NCI-H2227 treated with DMSO at 0.1 percent for 48 hours (cell line): ENCODE data around the gene HLCS.

Experiments used
- DNase-seq: peaks from one replicate; lab custom pipeline; 2025; lab: John Stamatoyannopoulos, UW

HLCS gene

GRCh38 chr21:36881228-36881627 lies 85.2 kb downstream of the HLCS start:
- DNase-seq = no peak

- no peak for DNase-seq
Measured at GRCh38 chr21:36879827-36880226, 86.6 kb downstream of the HLCS start.

DNA sequence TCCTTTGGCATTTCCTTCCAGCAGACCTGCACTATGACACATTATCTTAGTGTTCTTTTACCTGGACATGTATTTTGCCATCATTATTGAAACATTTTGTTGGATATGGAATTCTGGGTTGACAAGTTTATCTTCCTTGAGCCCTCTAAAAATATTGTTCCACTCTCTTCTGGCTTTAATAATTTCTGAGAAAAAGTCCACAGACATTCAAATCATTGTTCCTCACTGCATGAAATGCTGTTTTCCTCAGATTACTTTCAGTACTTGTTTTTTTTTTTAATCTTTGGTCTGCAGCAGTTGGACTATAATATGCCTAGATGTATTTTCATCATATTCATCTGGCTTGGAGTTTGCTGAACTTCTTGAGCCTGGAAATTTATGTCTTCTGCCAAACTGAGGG lies 88.7 kb downstream of the HLCS start:
- no peak for DNase-seq

GRCh38 chr21:36874665-36875064 lies 91.8 kb downstream of the HLCS start:
- no peak for DNase-seq

DNA sequence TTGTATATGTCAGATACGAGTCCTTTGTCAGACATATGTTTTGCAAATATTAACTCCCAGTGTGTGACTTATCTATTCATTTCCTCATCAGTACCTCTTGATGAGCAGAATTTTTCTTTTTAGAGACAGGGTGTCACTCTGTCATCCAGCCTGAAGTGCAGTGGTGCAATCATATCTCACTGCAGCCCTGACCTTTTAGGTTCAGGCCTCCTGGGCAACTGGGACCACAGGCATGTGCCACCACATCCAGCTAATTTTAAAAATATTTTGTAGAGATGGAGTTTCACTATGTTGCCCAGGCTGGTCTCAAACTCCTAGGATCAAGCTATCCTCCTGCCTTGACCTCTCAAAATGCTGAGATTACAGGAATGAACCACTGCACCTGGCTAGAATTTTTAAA lies 93.0 kb downstream of the HLCS start:
- no peak for DNase-seq

- no peak for DNase-seq
Measured at GRCh38 chr21:36867291-36867905, 99.1 kb downstream of the HLCS start.

DNA sequence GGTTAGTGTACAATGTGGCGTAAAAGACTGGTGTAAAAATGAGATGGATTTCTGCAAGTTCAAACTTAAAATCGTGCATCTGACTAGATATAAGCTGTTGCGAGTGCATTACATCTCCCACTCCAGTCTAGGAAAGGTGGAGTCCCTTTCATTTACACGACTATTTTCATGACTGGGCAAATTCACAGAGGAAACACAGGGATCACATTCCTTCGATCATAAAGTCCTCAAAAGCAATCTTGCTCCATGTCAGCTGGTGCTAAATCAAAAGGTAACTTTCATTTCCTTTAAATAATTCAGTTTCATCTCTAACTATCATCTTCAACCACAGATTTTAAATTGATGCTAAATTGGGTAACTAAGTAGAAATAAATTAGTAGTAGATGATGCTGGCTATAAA lies 100.0 kb downstream of the HLCS start:
- no peak for DNase-seq

- no peak for DNase-seq
Measured at GRCh38 chr21:36864974-36865373, 101.5 kb downstream of the HLCS start.

GRCh38 chr21:36863260-36863659 lies 103.2 kb downstream of the HLCS start:
- DNase-seq = no peak

GRCh38 chr21:36861595-36862323 lies 104.7 kb downstream of the HLCS start:
- DNase-seq = no peak

DNA sequence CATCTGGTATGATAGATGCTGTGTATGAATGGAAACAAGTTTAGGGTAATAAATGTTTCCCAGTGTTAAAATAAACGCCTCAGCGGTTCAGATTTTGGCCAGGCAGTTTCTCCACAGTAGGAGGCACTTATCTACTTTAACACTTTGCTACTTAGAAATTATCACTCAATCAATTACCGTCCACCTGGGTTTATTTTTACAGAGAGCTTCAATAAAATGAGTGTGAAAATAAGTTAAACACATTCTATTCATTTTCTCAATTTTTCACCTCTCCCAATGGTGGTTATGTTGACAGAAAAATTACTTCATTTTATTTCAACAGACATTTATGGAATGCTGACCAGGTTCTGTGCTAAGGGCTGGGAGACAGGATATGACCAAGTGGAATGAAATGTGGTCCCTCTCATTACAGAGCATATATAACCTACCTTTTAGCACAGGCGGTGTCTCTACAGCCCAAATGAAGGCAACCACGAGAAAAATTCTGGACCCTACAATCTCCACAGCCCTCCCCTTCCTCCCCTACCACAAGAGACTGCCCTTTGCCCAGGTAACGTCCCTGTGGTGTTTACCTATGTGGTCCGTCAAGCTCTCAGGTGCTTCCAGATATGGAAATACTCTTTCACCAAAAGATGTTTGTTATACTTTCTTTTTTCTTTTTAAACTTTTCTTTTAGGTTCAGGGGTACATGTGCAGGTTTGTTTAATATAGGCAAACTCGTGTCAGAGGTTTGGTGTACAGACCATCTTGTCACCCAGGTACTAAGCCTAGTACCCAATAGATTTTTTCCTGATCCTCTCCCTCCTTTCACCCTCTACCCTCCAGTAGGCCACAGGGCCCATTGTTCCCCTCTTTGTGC lies 105.5 kb downstream of the HLCS start:
- DNase-seq = no peak

- DNase-seq = no peak
Measured at GRCh38 chr21:36859744-36860501, 106.5 kb downstream of the HLCS start.

- no peak for DNase-seq
Measured at GRCh38 chr21:36858320-36858957, 108.0 kb downstream of the HLCS start.

GRCh38 chr21:36856643-36857042 lies 109.8 kb downstream of the HLCS start:
- DNase-seq = no peak

DNA sequence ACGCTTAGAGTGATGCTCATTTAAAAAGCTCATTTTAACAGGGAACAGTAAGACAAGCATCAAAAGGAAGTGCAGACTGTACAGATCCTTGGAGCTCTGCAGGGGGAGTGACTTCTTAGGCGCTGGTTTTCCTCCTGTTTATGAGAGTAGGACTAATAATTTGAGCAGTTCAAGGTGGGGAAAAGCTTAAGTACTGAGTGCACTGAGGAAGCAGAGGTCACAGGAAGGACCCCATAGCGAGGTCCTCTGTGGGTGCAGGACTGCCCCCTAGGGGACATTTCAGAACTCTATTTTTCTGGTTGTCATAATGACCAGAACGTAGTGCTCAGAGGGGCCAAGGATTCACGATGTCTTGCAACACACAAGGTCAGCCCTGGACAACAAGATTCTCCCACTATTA lies 112.1 kb downstream of the HLCS start:
- no peak for DNase-seq

- DNase-seq = no peak
Measured at GRCh38 chr21:36852864-36853263, 113.6 kb downstream of the HLCS start.

GRCh38 chr21:36852293-36852692 lies 114.2 kb downstream of the HLCS start:
- DNase-seq = no peak

DNA sequence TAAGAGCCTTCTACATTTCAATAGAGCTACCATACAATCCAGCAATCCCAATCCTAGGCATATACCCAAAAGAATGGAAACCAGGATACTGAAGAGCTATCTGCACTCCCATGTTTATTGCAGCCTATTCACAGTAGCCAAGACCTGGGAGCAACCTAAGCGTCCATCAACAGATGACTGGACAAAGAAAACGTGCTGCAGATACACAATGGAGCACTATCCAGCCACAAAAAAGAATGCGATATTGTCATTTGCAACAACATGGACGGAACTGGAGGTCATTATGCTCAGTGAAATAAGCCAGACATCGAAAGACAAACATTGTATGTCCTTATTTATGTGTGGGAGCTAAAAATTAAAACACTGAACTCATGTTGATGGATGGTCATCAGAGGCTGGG lies 115.3 kb downstream of the HLCS start:
- no peak for DNase-seq

GRCh38 chr21:36850372-36850771 lies 116.1 kb downstream of the HLCS start:
- no peak for DNase-seq

DNA sequence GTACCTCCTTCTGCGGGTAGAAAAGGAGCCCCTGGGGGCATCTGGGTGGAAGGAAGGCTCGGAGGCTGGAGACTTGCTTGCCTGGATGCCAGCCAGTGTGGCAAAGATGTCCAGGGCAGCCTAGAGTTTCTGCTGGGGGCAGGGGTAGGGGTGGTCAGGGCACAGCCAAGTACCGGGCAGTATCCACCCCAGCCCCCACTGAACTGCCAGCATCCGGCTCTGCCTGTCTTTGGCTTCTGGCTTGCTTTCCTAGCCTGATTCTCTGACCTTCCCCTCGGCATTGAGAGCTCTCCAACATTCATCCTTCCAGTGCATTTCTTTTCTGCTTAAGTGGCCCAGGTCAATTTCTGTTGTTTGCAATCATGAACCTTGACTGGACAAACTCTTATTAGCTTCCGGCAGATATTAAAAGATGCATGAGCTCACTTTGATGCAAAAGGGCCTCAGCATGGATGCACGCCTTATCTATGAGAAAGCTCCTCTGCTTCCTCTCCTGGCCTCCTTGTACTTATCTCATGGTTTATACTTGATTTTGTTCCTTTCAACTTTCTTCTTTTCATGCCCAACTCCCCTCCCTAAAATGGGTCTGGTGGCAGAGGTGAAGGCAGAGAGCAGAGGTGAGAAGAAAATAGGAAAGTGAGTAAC lies 116.9 kb downstream of the HLCS start:
- DNase-seq = no peak

DNA sequence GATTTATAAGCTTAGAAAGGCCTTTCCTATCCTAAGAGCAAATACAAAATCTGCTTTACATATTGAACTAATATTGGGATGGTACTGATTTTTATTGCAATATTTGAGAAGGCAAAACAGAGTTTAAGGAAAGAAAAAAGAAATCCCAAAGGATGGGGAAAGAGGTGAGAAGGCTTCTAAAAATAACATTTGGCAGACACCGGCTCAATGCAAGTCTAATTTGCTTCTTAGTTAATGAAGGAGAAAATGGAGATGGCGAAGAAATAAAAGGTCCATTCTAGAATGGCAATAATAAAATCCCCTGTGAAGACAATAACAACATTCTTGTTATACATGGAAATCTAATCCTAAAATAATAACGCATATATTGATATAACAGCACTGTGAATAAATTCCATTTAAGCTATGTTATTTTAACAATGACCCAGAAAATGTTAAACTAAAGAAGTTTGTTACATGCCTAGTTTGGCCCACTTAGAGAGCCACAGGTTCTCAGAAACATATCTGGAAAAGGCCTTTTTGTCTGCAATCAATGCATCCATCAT lies 117.7 kb downstream of the HLCS start:
- DNase-seq = no peak
